HepG2 (cell line): ENCODE measurements around the gene HMGN4. TPM values are rescaled to one million over a fixed set of nuclear protein-coding genes. Genes with fewer than 3 reads are reported as not detected.

Source experiments
- ATAC-seq: fragments of 200-7000 bp; cut with Tn5 transposase; 3 replicates; pipeline ENCODE4 v1.9.1; 2020; ENCODE audit warnings: mild to moderate bottlenecking, moderate library complexity
- BruUV-seq: library from RNA; stranded (reverse); fragments of 400-500 nt; replicated peaks from 2 replicates; lab custom pipeline; 2021; lab: Mats Ljungman, UMichigan
- CTCF ChIA-PET: fragments of 300-600 bp; formaldehyde crosslinking; extraction: SDS; loops from one replicate; lab custom pipeline; 2021; ENCODE audit warnings: low total read pairs, inconsistent platforms, low intra/inter-chr PET ratio; lab: Yijun Ruan, JAX
- POLR2A ChIA-PET: fragments of 350-600 bp; sonication (Branson Sonifier 250); formaldehyde crosslinking; loops from one replicate; lab custom pipeline; 2020; ENCODE audit warnings: antibody characterized with exemption, inconsistent platforms; lab: Yijun Ruan, JAX
- DNase-seq: peaks from one replicate; pipeline ENCODE4 v3.0.0-alpha.2; 2015; ENCODE audit warnings: low spot score
- FAIRE-seq: peaks from 3 replicates; lab custom pipeline; 2011; peaks lifted over from hg19 to GRCh38; lab: Jason Lieb, UNC
- H2AFZ ChIP-seq: one replicate; pipeline ENCODE4 v1.6.1; 2011; ENCODE audit warnings: low read length, inconsistent platforms
- H3K27ac ChIP-seq: fragments of 300-600 bp; 3 replicates; pipeline ENCODE4 v1.8.0; 2011; ENCODE audit warnings: mixed run types, mild to moderate bottlenecking, mixed read lengths, low read length, inconsistent platforms; ENCODE audit not compliant: insufficient read depth; ENCODE audit errors: extremely low read length
- H3K27me3 ChIP-seq, 2 experiments: fragments of 200-600 bp in 1 of 2; 2 replicates in 1 of 2; 3 replicates in 1 of 2; pipeline versions ENCODE4 v1.6.0 to v1.8.0; 2011; ENCODE audit warnings: low read length in 2 of 2, mild to moderate bottlenecking in 2 of 2, moderate library complexity in 2 of 2, inconsistent platforms in 1 of 2; ENCODE audit not compliant: insufficient read depth in 2 of 2, control insufficient read depth in 1 of 2
- H3K36me3 ChIP-seq, 2 experiments: fragments of 200-600 bp in 1 of 2; replicated peaks in 1 of 2; 2 replicates in 1 of 2; 3 replicates in 1 of 2; pipeline versions ENCODE4 v1.5.1 to v1.8.0; 2011; ENCODE audit warnings: low read length in 2 of 2, inconsistent platforms in 1 of 2; ENCODE audit not compliant: insufficient read depth in 2 of 2, control insufficient read depth in 1 of 2
- H3K4me1 ChIP-seq: 2 replicates; pipeline ENCODE4 v1.5.1; 2012; ENCODE audit warnings: low read length, inconsistent platforms; ENCODE audit not compliant: insufficient read depth
- H3K4me2 ChIP-seq: 2 replicates; pipeline ENCODE4 v1.6.0; 2011; ENCODE audit warnings: low read depth, low read length, inconsistent platforms
- H3K4me3 ChIP-seq, 3 experiments: fragments of 200-600 bp in 1 of 3; sonication (generic), shearing (Covaris generic) in 1 of 3; replicated peaks in 1 of 3; 2 replicates each; pipeline ENCODE4 v1.5.1; 2011 to 2016; ENCODE audit warnings: low read length in 3 of 3, inconsistent platforms in 2 of 3, low read depth in 2 of 3, mild to moderate bottlenecking in 2 of 3, control low read depth in 1 of 3, mixed read lengths in 1 of 3; ENCODE audit not compliant: insufficient read depth in 1 of 3
- H3K79me2 ChIP-seq: one replicate; pipeline ENCODE4 v1.6.1; 2011; ENCODE audit warnings: low read length, inconsistent platforms; ENCODE audit not compliant: insufficient read depth
- H3K9ac ChIP-seq: 2 replicates; pipeline ENCODE4 v1.6.0; 2011; ENCODE audit warnings: mild to moderate bottlenecking, low read depth, low read length, inconsistent platforms; ENCODE audit not compliant: insufficient read depth
- H3K9me3 ChIP-seq: 2 replicates; pipeline ENCODE4 v1.5.1; 2012; ENCODE audit warnings: mild to moderate bottlenecking, low read length
- H4K20me1 ChIP-seq: 2 replicates; pipeline ENCODE4 v1.6.0; 2011; ENCODE audit warnings: inconsistent platforms, mild to moderate bottlenecking, low read length, moderate library complexity; ENCODE audit not compliant: insufficient read depth
- IRF2 ChIP-seq: IDR thresholded peaks from 2 replicates; pipeline ENCODE4 v1.6.1; 2018; ENCODE audit warnings: missing genetic modification reagents, missing compliant biosample characterization
- KLF11 ChIP-seq: IDR thresholded peaks from 2 replicates; pipeline ENCODE4 v1.6.1; 2016; ENCODE audit warnings: missing compliant biosample characterization
- MEIS1 ChIP-seq: sonication (generic); formaldehyde crosslinking; IDR thresholded peaks from 2 replicates; pipeline ENCODE4 v1.9.0; 2021; ENCODE audit warnings: mild to moderate bottlenecking, missing genetic modification reagents, moderate library complexity, borderline replicate concordance
- MIER3 ChIP-seq: IDR thresholded peaks from 2 replicates; pipeline ENCODE4 v1.6.1; 2016; ENCODE audit warnings: missing compliant biosample characterization, borderline replicate concordance
- SIX1 ChIP-seq: sonication (generic); formaldehyde crosslinking; IDR thresholded peaks from 2 replicates; pipeline ENCODE4 v1.4.0; 2020; ENCODE audit warnings: missing genetic modification reagents, borderline replicate concordance
- SMYD3 ChIP-seq: sonication (generic); formaldehyde crosslinking; IDR thresholded peaks from 2 replicates; pipeline ENCODE4 v1.8.1; 2023; ENCODE audit warnings: mild to moderate bottlenecking, missing genetic modification reagents
- SP4 ChIP-seq: sonication (generic); formaldehyde crosslinking; IDR thresholded peaks from 2 replicates; pipeline ENCODE4 v1.8.1; 2023; ENCODE audit warnings: mild to moderate bottlenecking, missing genetic modification reagents
- SUZ12 ChIP-seq: fragments of 150-350 bp; IDR thresholded peaks from 2 replicates; pipeline ENCODE4 v1.6.1; 2014; ENCODE audit warnings: low read depth, low read length
- ZFP90 ChIP-seq: sonication (generic); formaldehyde crosslinking; IDR thresholded peaks from 2 replicates; pipeline ENCODE4 v1.8.0; 2022; ENCODE audit warnings: missing genetic modification reagents, mild to moderate bottlenecking, inconsistent platforms, borderline replicate concordance
- ZMYM2 ChIP-seq: sonication (generic); formaldehyde crosslinking; IDR thresholded peaks from 2 replicates; pipeline ENCODE4 v1.8.0; 2022; ENCODE audit warnings: mild to moderate bottlenecking, missing genetic modification reagents
- ZNF232 ChIP-seq: sonication (generic); formaldehyde crosslinking; IDR thresholded peaks from 2 replicates; pipeline ENCODE4 v1.4.0; 2020; ENCODE audit warnings: missing genetic modification reagents, borderline replicate concordance
- ZNF543 ChIP-seq: sonication (generic); formaldehyde crosslinking; IDR thresholded peaks from 2 replicates; pipeline ENCODE4 v1.4.0; 2020; ENCODE audit warnings: mild to moderate bottlenecking, missing genetic modification reagents
- ZNF784 ChIP-seq: sonication (generic); formaldehyde crosslinking; IDR thresholded peaks from 2 replicates; pipeline ENCODE4 v1.5.1; 2020; ENCODE audit warnings: missing genetic modification reagents, mild to moderate bottlenecking, borderline replicate concordance
- WGBS: methylation state at CpG from one replicate; pipeline ENCODE4 v1.1.6; 2017; ENCODE audit warnings: low lambda C conversion rate; 5-methylcytosine and 5-hydroxymethylcytosine counted together
- in situ Hi-C: cut with HindIII; loops from 2 replicates; pipeline ENCODE4 v1.10.0; 2017; ENCODE audit warnings: low pct_unique_long_range_greater_than_20kb; ENCODE audit not compliant: extremely low pct_ligation_motif_present
- intact Hi-C: fragments of 100-400 bp; cut with micrococcal nuclease; formaldehyde crosslinking; loops from one replicate; pipeline ENCODE4 v1.10.0; 2022; ENCODE audit not compliant: unreplicated experiment
- polyA plus RNA-seq, 8 experiments: library from polyadenylated mRNA; depleted of rRNA in 3 of 8; stranded (reverse) in 7 of 8; unstranded in 1 of 8; fragments of >200 nt; fragmentation: Illumina TruSeq in 4 of 8; extraction: Trizol in 4 of 8; gene quantifications; 2 replicates each; pipeline versions ENCODE4 v1.2.1 to v1.2.3, GENCODE V29; 2011 to 2016; ENCODE audit warnings: low read depth in 4 of 8, missing spikeins in 1 of 8, mixed read lengths in 1 of 8; ENCODE audit not compliant: insufficient read depth in 1 of 8
- total RNA-seq, 5 experiments: library from RNA; depleted of rRNA; stranded (reverse); fragments of >200 nt; fragmentation: Illumina TruSeq; extraction: Trizol; gene quantifications; 2 replicates each; pipeline ENCODE4 v1.2.3, GENCODE V29; 2016; ENCODE audit warnings: low read depth in 1 of 5
- TF ChIP-seq, protein P1 (sequence below): IDR thresholded peaks from 2 replicates; pipeline ENCODE4 v1.6.1; 2018; ENCODE audit warnings: missing genetic modification reagents

The HMGN4 gene
- total and polyA plus RNA-seq, 2 of the 13 experiments (the other 11 are each of a cell fraction or from before 2014, with no cell fraction given) = 39.9 to 52.1 TPM

DNA sequence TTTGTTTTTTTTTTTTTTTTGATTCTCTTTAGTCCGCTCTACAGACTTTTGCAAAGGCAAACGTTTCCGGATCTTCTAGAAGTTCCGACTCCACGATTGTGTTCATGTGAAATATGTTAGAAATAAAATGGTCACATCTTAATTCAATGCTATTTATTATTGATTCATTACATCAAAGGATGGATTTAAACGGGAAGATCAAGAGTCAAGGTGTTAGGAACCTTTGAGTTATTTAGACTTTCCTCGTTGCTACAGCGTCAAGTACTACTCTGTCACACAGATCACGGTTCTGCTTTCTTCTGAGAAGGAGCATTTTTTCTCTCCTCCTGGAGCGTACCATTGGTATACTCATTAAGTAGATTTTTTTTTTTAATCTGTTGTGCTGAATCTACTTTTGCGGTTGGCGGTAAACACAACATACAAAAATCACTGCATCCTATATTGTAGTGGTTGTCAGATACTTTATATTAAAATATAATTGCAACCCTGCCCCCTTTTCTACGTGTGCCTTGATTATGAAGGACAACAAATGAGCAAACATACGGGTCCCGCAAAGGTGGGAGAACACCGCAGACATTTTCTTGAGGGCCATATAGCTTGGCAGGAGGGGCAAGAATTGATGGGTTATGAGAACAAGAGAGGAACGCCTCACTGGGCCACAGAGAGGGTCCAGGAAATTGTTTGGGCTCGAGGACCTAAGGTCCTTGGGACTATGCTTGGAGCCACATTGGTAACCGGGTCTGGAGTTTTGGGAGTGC, 17.5 kb downstream of the HMGN4 start:
- H3K4me2 ChIP-seq = peak overlapping the region; percentile 89
- H3K36me3 ChIP-seq = no peaks in the 10 kb centered on the region
- ChIA-PET POLR2A (interaction anchor here (1.1 to 5.7 kb wide), 7 partner anchors 10 to 233 kb away, joined by 3 to 68 read pairs (median 6); partner anchors contain the start of gene HMGN4), CTCF (no interaction called here)
- H3K79me2 ChIP-seq = no peaks in the 10 kb centered on the region
- no peaks in the 10 kb centered on the region; a peak in 1 of 5 replicates for H3K27me3 ChIP-seq
- intact Hi-C loops = loop anchor here (1.0 to 10.0 kb wide), 3 partner anchors 35 to 919 kb away; partner anchors contain the start of genes ABT1 and ZNF184
- BruUV-seq = no TSS peak
- TF ChIP-seq ZNF232 (CRISPR knock-in tag) (0 out of 2 replicates have a peak, but pooled peaks have one; percentile 8), ZNF784 (CRISPR knock-in tag) (peak; percentile 15; the same call in 1 of the 2 replicates), SMYD3 (CRISPR knock-in tag) (0 out of 2 replicates have a peak, but pooled peaks have one; percentile 27), SIX1 (CRISPR knock-in tag) (no peak), SP4 (0 out of 2 replicates have a peak, but pooled peaks have one; percentile 12), IRF2 (CRISPR knock-in tag) (0 out of 2 replicates have a peak, but pooled peaks have one; percentile 7), SUZ12 (no peak), ZMYM2 (CRISPR knock-in tag) (0 out of 2 replicates have a peak, but pooled peaks have one; percentile 2), ZFP90 (peak; percentile 15; the same call in 1 of the 2 replicates), MIER3 (CRISPR knock-in tag) (0 out of 2 replicates have a peak, but pooled peaks have one; percentile 9), MEIS1 (no peak), KLF11 (CRISPR knock-in tag) (0 out of 2 replicates have a peak, but pooled peaks have one; percentile 50), ZNF543 (CRISPR knock-in tag) (no peak)
- TF ChIP-seq, protein P1, sequence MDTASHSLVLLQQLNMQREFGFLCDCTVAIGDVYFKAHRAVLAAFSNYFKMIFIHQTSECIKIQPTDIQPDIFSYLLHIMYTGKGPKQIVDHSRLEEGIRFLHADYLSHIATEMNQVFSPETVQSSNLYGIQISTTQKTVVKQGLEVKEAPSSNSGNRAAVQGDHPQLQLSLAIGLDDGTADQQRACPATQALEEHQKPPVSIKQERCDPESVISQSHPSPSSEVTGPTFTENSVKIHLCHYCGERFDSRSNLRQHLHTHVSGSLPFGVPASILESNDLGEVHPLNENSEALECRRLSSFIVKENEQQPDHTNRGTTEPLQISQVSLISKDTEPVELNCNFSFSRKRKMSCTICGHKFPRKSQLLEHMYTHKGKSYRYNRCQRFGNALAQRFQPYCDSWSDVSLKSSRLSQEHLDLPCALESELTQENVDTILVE (CRISPR knock-in tag) = 0 out of 2 replicates have a peak, but pooled peaks have one; percentile 3
- peak; percentile 2; the same call in 2 of the 3 replicates for ATAC-seq
- WGBS = 59% methylated on average over 19 of the region's 19 CpGs
- in situ Hi-C loops = no loop called here
- H4K20me1 ChIP-seq = no peaks in the 10 kb centered on the region
- H3K27ac ChIP-seq = peak overlapping the region; percentile 4
- peak overlapping the region; percentile 43 for H2AFZ ChIP-seq
- H3K4me3 ChIP-seq = peak overlapping the region; percentile 77 to 81 (median 80)
- H3K9me3 ChIP-seq = no peaks in the 10 kb centered on the region
- peaks cover 52% of the 10 kb centered on the region for H3K4me1 ChIP-seq
- FAIRE-seq = no peak
- DNase-seq = no peak
- H3K9ac ChIP-seq = peak overlapping the region; percentile 36
